Lower leg skin (tissue), 4 donors: ENCODE results near the gene CACHD1. TPM values are rescaled to one million over a fixed set of nuclear protein-coding genes. Genes with fewer than 3 reads are reported as not detected.

Source experiments
- DNase-seq, 2 donors: peaks; one replicate each; pipeline ENCODE4 v3.0.0-alpha.2; 2019; ENCODE audit warnings: low spot score in 2 of 2
- H3K4me3 ChIP-seq: fragments of 200-600 bp; sonication (generic); 2 replicates; pipeline ENCODE4 v1.5.1; 2017; ENCODE audit warnings: mild to moderate bottlenecking, low read depth; ENCODE audit not compliant: poor library complexity, severe bottlenecking
- CTCF ChIP-seq, 3 donors: fragments of 450-650 bp; IDR thresholded peaks; one replicate each; pipeline ENCODE4 v1.5.1; 2016; ENCODE audit warnings: antibody characterized with exemption in 3 of 3, mild to moderate bottlenecking in 3 of 3, moderate library complexity in 2 of 3
- POLR2A ChIP-seq, 2 donors: fragments of 450-650 bp; IDR thresholded peaks; one replicate each; pipeline ENCODE4 v1.6.1; 2016 to 2017; ENCODE audit warnings: antibody characterized with exemption in 2 of 2, mild to moderate bottlenecking in 1 of 2, moderate library complexity in 1 of 2
- WGBS, 2 donors: methylation state at CpG; one replicate each; pipeline ENCODE4 v1.1.5; 2018; 5-methylcytosine and 5-hydroxymethylcytosine counted together
- intact Hi-C: fragments of 100-400 bp; cut with DNase I; formaldehyde crosslinking; loops from one replicate; pipeline ENCODE4 v1.15.0; 2023; ENCODE audit warnings: low total_unique reads
- total RNA-seq, 4 donors: library from RNA; depleted of rRNA; stranded (reverse); fragments of >200 nt; gene quantifications; one replicate each; pipeline ENCODE4 v1.1.0, GENCODE V29; 2016

CACHD1 gene
- total RNA-seq, 4 donors from 2014 or later = 7.3 to 17.1 (median 10.9) TPM

GRCh38 chr1:64685765-64686341 lies 215.9 kb downstream of the CACHD1 start:
- DNase-seq = no peak
- WGBS, 2 donors = 80% methylated on average over 6 of the region's 6 CpGs
- H3K4me3 ChIP-seq = no peak overlapping the region
- intact Hi-C loops = loop anchor here (10.0 kb wide), 1 partner anchor 329 kb away; no protein-coding TSS in a partner anchor
- TF ChIP-seq POLR2A (IDR thresholded peaks at IDR 0.05) (no peak), CTCF (IDR thresholded peaks at IDR 0.05) (no peak)

GRCh38 chr1:64686828-64687724 lies 217.1 kb downstream of the CACHD1 start:
- WGBS, 2 donors = 34 to 35% methylated on average over 7 of the region's 7 CpGs
- intact Hi-C loops = loop anchor here (10.0 kb wide), 1 partner anchor 328 kb away; no protein-coding TSS in a partner anchor
- no peak for DNase-seq

GRCh38 chr1:64687725-64688327 lies 217.9 kb downstream of the CACHD1 start:
- no peak overlapping the region for H3K4me3 ChIP-seq
- WGBS, 2 donors = 54 to 65% methylated on average over 3 of the region's 3 CpGs
- DNase-seq = no peak
- intact Hi-C loops = loop anchor here (10.0 kb wide), 1 partner anchor 327 kb away; no protein-coding TSS in a partner anchor
- no peak for TF ChIP-seq POLR2A (IDR thresholded peaks at IDR 0.05)
- no peak for TF ChIP-seq CTCF (IDR thresholded peaks at IDR 0.05)

More at GRCh38 chr1:64686828-64687724, 217.1 kb downstream of the CACHD1 start:
- no peak overlapping the region for H3K4me3 ChIP-seq
- TF ChIP-seq POLR2A (IDR thresholded peaks at IDR 0.05) (no peak), CTCF (IDR thresholded peaks at IDR 0.05) (peak in 2 of 3 donors; percentile 37 to 38)

GRCh38 chr1:64691626-64692025 lies 221.7 kb downstream of the CACHD1 start:
- no peak for TF ChIP-seq CTCF (IDR thresholded peaks at IDR 0.05)
- TF ChIP-seq POLR2A (IDR thresholded peaks at IDR 0.05) = no peak
- WGBS, 2 donors = 66 to 74% methylated on average over 7 of the region's 7 CpGs
- intact Hi-C loops = loop anchor here (10.0 kb wide), 1 partner anchor 133 kb away; no protein-coding TSS in a partner anchor
- no peak for DNase-seq
- no peak overlapping the region for H3K4me3 ChIP-seq

- TF ChIP-seq POLR2A (IDR thresholded peaks at IDR 0.05) = no peak
- no peak for TF ChIP-seq CTCF (IDR thresholded peaks at IDR 0.05)
- no peak for DNase-seq
- no peak overlapping the region for H3K4me3 ChIP-seq
- WGBS, 2 donors = 0 to 14% methylated on average over 1 of the region's 1 CpG
- intact Hi-C loops = loop anchor here (10.0 kb wide), 1 partner anchor 132 kb away; no protein-coding TSS in a partner anchor
These were observed 223.0 kb downstream of the CACHD1 start for GRCh38 chr1:64692911-64693310.
